ENCODE results near the gene C1RL.

Gene C1RL

GRCh38 chr12:7060353-7060954 lies 48.6 kb downstream of the C1RL start, which contains the start of gene C1S:
Gene C1S, plus strand, starts transcription at chr12:7060718. Its CDS starts 1,195 bp downstream, at chr12:7061913.
- Histone ChIP-seq H3K9me3 (ENCODE audit: insufficient read depth, low read length, severe bottlenecking) (no peaks in the 10 kb centered on the region), H3K27ac (ENCODE audit: low read length) (no peak within 1 kb of the TSS), H3K4me1 (ENCODE audit: insufficient read depth, low read length) (no peaks in the 10 kb centered on the region), H3K79me2 (ENCODE audit: insufficient read depth, low read length) (no peaks in the 10 kb centered on the region), H3K27me3 (ENCODE audit: insufficient read depth, low read length, poor library complexity) (peaks cover 41% of the 10 kb centered on the region), H2AFZ (ENCODE audit: low read depth, low read length) (no peak within 1 kb of the TSS), H3K4me2 (ENCODE audit: insufficient read depth, low read length) (no peak within 1 kb of the TSS), H3K9ac (ENCODE audit: low read depth, low read length) (no peak within 1 kb of the TSS), H3K36me3 (ENCODE audit: insufficient read depth, low read length) (no peaks in the 10 kb centered on the region), H4K20me1 (ENCODE audit: insufficient read depth, low read length) (no peaks in the 10 kb centered on the region), H3K4me3 (ENCODE audit: low read depth in 1 of 2, low read length in 2 of 2) (no peak within 1 kb of the TSS)
- TF ChIP-seq EZH2 (IDR thresholded peaks at IDR 0.05; ENCODE audit: borderline replicate concordance, low read depth, low read length, severe bottlenecking) = no peak
- TF ChIP-seq, protein P1, sequence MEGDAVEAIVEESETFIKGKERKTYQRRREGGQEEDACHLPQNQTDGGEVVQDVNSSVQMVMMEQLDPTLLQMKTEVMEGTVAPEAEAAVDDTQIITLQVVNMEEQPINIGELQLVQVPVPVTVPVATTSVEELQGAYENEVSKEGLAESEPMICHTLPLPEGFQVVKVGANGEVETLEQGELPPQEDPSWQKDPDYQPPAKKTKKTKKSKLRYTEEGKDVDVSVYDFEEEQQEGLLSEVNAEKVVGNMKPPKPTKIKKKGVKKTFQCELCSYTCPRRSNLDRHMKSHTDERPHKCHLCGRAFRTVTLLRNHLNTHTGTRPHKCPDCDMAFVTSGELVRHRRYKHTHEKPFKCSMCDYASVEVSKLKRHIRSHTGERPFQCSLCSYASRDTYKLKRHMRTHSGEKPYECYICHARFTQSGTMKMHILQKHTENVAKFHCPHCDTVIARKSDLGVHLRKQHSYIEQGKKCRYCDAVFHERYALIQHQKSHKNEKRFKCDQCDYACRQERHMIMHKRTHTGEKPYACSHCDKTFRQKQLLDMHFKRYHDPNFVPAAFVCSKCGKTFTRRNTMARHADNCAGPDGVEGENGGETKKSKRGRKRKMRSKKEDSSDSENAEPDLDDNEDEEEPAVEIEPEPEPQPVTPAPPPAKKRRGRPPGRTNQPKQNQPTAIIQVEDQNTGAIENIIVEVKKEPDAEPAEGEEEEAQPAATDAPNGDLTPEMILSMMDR (IDR thresholded peaks at IDR 0.05; ENCODE audit: borderline replicate concordance, extremely low read depth, low read length, poor library complexity, severe bottlenecking) = no peak
- no peak for DNase-seq
- ATAC-seq (ENCODE audit: insufficient read depth, low read depth) = no peak

- ATAC-seq (ENCODE audit: insufficient read depth, low read depth) (no peak), DNase-seq (no peak)
- Histone ChIP-seq H3K79me2 (ENCODE audit: insufficient read depth, low read length) (no peaks in the 10 kb centered on the region), H4K20me1 (ENCODE audit: insufficient read depth, low read length) (no peaks in the 10 kb centered on the region), H3K9me3 (ENCODE audit: insufficient read depth, low read length, severe bottlenecking) (no peaks in the 10 kb centered on the region), H3K9ac (ENCODE audit: low read depth, low read length) (no peak overlapping the region), H3K27me3 (ENCODE audit: insufficient read depth, low read length, poor library complexity) (peaks cover 43% of the 10 kb centered on the region), H3K4me3 (ENCODE audit: low read depth in 1 of 2, low read length in 2 of 2) (no peak overlapping the region), H3K4me1 (ENCODE audit: insufficient read depth, low read length) (no peaks in the 10 kb centered on the region), H3K4me2 (ENCODE audit: insufficient read depth, low read length) (no peak overlapping the region), H2AFZ (ENCODE audit: low read depth, low read length) (no peak overlapping the region), H3K27ac (ENCODE audit: low read length) (no peak overlapping the region), H3K36me3 (ENCODE audit: insufficient read depth, low read length) (no peaks in the 10 kb centered on the region)
- TF ChIP-seq EZH2 (IDR thresholded peaks at IDR 0.05; ENCODE audit: borderline replicate concordance, low read depth, low read length, severe bottlenecking) = no peak
- TF ChIP-seq, protein P1 (IDR thresholded peaks at IDR 0.05; ENCODE audit: borderline replicate concordance, extremely low read depth, low read length, poor library complexity, severe bottlenecking) = no peak
Measured at GRCh38 chr12:7059780-7060179, 49.2 kb downstream of the C1RL start.

DNA sequence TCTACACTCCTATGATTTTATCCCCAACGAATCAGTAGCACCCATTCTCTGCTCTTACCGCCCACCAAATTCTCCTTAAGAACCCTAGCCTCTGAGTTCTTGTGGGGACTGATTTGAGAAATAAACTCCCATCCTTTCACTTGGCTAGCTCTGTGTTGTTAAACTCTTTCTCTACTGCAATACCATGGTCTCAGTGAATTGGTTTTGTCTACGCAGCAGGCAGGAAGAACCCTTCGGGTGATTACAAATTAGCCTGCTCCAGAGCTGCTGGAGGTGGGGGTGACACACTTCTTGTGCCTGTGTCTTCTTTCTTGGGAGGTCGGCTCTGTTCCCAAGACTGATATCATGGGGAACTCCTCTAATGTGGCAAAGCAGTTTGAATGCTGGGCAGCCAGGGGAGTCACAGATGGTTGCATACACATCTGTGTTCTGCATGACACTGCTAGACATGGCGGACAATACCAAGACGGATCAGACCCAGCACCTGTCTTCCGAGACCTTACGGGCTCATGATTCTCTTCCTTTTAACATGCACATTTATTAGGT lies 50.1 kb downstream of the C1RL start:
- Histone ChIP-seq H3K27ac (ENCODE audit: low read length) (no peak overlapping the region), H2AFZ (ENCODE audit: low read depth, low read length) (no peak overlapping the region), H3K4me3 (ENCODE audit: low read depth in 1 of 2, low read length in 2 of 2) (no peak overlapping the region), H3K79me2 (ENCODE audit: insufficient read depth, low read length) (no peaks in the 10 kb centered on the region), H3K9me3 (ENCODE audit: insufficient read depth, low read length, severe bottlenecking) (no peaks in the 10 kb centered on the region), H4K20me1 (ENCODE audit: insufficient read depth, low read length) (no peaks in the 10 kb centered on the region), H3K36me3 (ENCODE audit: insufficient read depth, low read length) (no peaks in the 10 kb centered on the region), H3K4me2 (ENCODE audit: insufficient read depth, low read length) (no peak overlapping the region), H3K9ac (ENCODE audit: low read depth, low read length) (no peak overlapping the region), H3K27me3 (ENCODE audit: insufficient read depth, low read length, poor library complexity) (peaks cover 41% of the 10 kb centered on the region), H3K4me1 (ENCODE audit: insufficient read depth, low read length) (no peaks in the 10 kb centered on the region)
- DNase-seq = no peak
- no peak for TF ChIP-seq EZH2 (IDR thresholded peaks at IDR 0.05; ENCODE audit: borderline replicate concordance, low read depth, low read length, severe bottlenecking)
- TF ChIP-seq, protein P1 (IDR thresholded peaks at IDR 0.05; ENCODE audit: borderline replicate concordance, extremely low read depth, low read length, poor library complexity, severe bottlenecking) = no peak
- ATAC-seq (ENCODE audit: insufficient read depth, low read depth) = no peak

Data from DND-41 (cell line).